Liver (tissue), 9 donors: ENCODE measurements around the gene APOBEC3H. TPM values are rescaled to one million over a fixed set of nuclear protein-coding genes. Genes with fewer than 3 reads are reported as not detected.

Experiments
- DNase-seq: peaks from one replicate; pipeline ENCODE4 v3.0.0-alpha.2; 2017; ENCODE audit warnings: low spot score
- H3K27ac ChIP-seq, 2 donors: one replicate each; pipeline ENCODE4 v1.7.0; 2013; ENCODE audit warnings: inconsistent platforms in 2 of 2, low read length in 2 of 2, control low read depth in 1 of 2, low read depth in 1 of 2, mild to moderate bottlenecking in 1 of 2
- H3K27me3 ChIP-seq, 4 donors: one replicate each; pipeline versions ENCODE4 v1.6.1 to v1.7.0; 2013; ENCODE audit warnings: low read length in 3 of 4, inconsistent platforms in 1 of 4, mild to moderate bottlenecking in 1 of 4, moderate library complexity in 1 of 4; ENCODE audit not compliant: control insufficient read depth in 4 of 4, insufficient read depth in 4 of 4
- H3K36me3 ChIP-seq, 4 donors: one replicate each; pipeline versions ENCODE4 v1.6.1 to v1.7.0; 2013; ENCODE audit warnings: low read length in 3 of 4, mild to moderate bottlenecking in 3 of 4, low read depth in 1 of 4, moderate library complexity in 1 of 4; ENCODE audit not compliant: control insufficient read depth in 4 of 4, insufficient read depth in 3 of 4
- H3K4me1 ChIP-seq, 4 donors: one replicate each; pipeline versions ENCODE4 v1.6.1 to v1.7.0; 2013; ENCODE audit warnings: low read length in 3 of 4, mild to moderate bottlenecking in 3 of 4, moderate library complexity in 1 of 4; ENCODE audit not compliant: control insufficient read depth in 4 of 4, insufficient read depth in 4 of 4
- H3K4me3 ChIP-seq, 3 donors: one replicate each; pipeline versions ENCODE4 v1.6.1 to v1.7.0; 2013; ENCODE audit warnings: low read length in 3 of 3, control low read depth in 1 of 3, low read depth in 1 of 3, mild to moderate bottlenecking in 1 of 3
- H3K9ac ChIP-seq, 2 donors: one replicate each; pipeline ENCODE4 v1.7.0; 2013; ENCODE audit warnings: low read length in 2 of 2, mild to moderate bottlenecking in 2 of 2, moderate library complexity in 2 of 2, control low read depth in 1 of 2, low read depth in 1 of 2
- H3K9me3 ChIP-seq, 4 donors: one replicate each; pipeline versions ENCODE4 v1.6.1 to v1.7.0; 2013; ENCODE audit warnings: low read length in 3 of 4; ENCODE audit not compliant: control insufficient read depth in 4 of 4
- ATF3 ChIP-seq: IDR thresholded peaks from 2 replicates; pipeline ENCODE4 v1.6.1; 2016; ENCODE audit warnings: antibody characterized with exemption
- CTCF ChIP-seq: fragments of 150-350 bp; IDR thresholded peaks from 2 replicates; pipeline ENCODE4 v1.5.1; 2017; ENCODE audit warnings: improper control_type of control experiment, low read depth, low read length; ENCODE audit not compliant: missing input control
- EGR1 ChIP-seq, 2 donors: IDR thresholded peaks; 2 replicates each; pipeline ENCODE4 v1.6.1; 2016 to 2018; ENCODE audit warnings: antibody characterized with exemption in 2 of 2, low read depth in 2 of 2
- FOXA1 ChIP-seq: IDR thresholded peaks from 2 replicates; pipeline ENCODE4 v1.6.1; 2016; ENCODE audit warnings: antibody characterized with exemption
- FOXA2 ChIP-seq: IDR thresholded peaks from 2 replicates; pipeline ENCODE4 v1.6.1; 2016; ENCODE audit warnings: antibody characterized with exemption
- GABPA ChIP-seq, 2 donors: IDR thresholded peaks in 1 of 2; conservative IDR thresholded peaks in 1 of 2; 2 replicates each; pipeline ENCODE4 v1.6.1; 2016; ENCODE audit warnings: antibody characterized with exemption in 2 of 2, mild to moderate bottlenecking in 1 of 2, moderate library complexity in 1 of 2
- HNF4A ChIP-seq, 2 donors: conservative IDR thresholded peaks; 2 replicates each; pipeline ENCODE4 v1.6.1; 2016; ENCODE audit warnings: antibody characterized with exemption in 2 of 2, mild to moderate bottlenecking in 2 of 2
- HNF4G ChIP-seq: IDR thresholded peaks from 2 replicates; pipeline ENCODE4 v1.6.1; 2016; ENCODE audit warnings: antibody characterized with exemption
- JUND ChIP-seq, 2 donors: IDR thresholded peaks; 2 replicates each; pipeline ENCODE4 v1.6.1; 2016; ENCODE audit warnings: antibody characterized with exemption in 2 of 2
- MAX ChIP-seq: IDR thresholded peaks from 2 replicates; pipeline ENCODE4 v1.6.1; 2016; ENCODE audit warnings: antibody characterized with exemption
- NR2F2 ChIP-seq: IDR thresholded peaks from 2 replicates; pipeline ENCODE4 v1.6.1; 2016; ENCODE audit warnings: antibody characterized with exemption
- RAD21 ChIP-seq, 2 donors: IDR thresholded peaks; 2 replicates each; pipeline ENCODE4 v1.6.1; 2016; ENCODE audit warnings: antibody characterized with exemption in 2 of 2, mild to moderate bottlenecking in 2 of 2
- RXRA ChIP-seq, 2 donors: IDR thresholded peaks; 2 replicates each; pipeline ENCODE4 v1.6.1; 2017 to 2018; ENCODE audit warnings: antibody characterized with exemption in 2 of 2, mild to moderate bottlenecking in 1 of 2
- SP1 ChIP-seq: IDR thresholded peaks from 2 replicates; pipeline ENCODE4 v1.6.1; 2018; ENCODE audit warnings: antibody characterized with exemption, mild to moderate bottlenecking
- TAF1 ChIP-seq: conservative IDR thresholded peaks from 2 replicates; pipeline ENCODE4 v1.6.1; 2016; ENCODE audit warnings: antibody characterized with exemption, mild to moderate bottlenecking
- YY1 ChIP-seq: IDR thresholded peaks from 2 replicates; pipeline ENCODE4 v1.6.1; 2016; ENCODE audit warnings: antibody characterized with exemption, mild to moderate bottlenecking
- ZBTB33 ChIP-seq: IDR thresholded peaks from 2 replicates; pipeline ENCODE4 v1.6.1; 2016; ENCODE audit warnings: antibody characterized with exemption
- WGBS: extraction: QIAGEN DNeasy Blood & Tissue Kit; methylation state at CpG from one replicate; pipeline ENCODE4 v1.1.7; 2013; 5-methylcytosine and 5-hydroxymethylcytosine counted together
- polyA plus RNA-seq, 2 donors: library from polyadenylated mRNA; stranded (reverse) in 1 of 2; unstranded in 1 of 2; fragments of 200-250 nt in 1 of 2; fragments of >200 nt in 1 of 2; fragmentation: Nextera tagmentation in 1 of 2; extraction: Ambion mirVana in 1 of 2; gene quantifications; one replicate each; pipeline versions ENCODE4 v1.2.1 to v1.2.3, GENCODE V29; 2013 to 2015
- total RNA-seq, 2 donors: library from RNA; depleted of rRNA; stranded (reverse); fragments of >200 nt; gene quantifications; one replicate each; pipeline ENCODE4 v1.2.3, GENCODE V29; 2014
- donor health status: healthy.
- donor health status: healthy.
- donor health status: healthy.
- donor health status: healthy.
- donor health status: healthy.

The APOBEC3H gene
- total and polyA plus RNA-seq, 4 donors: 0.25 TPM; not detected in 3

- Histone ChIP-seq H3K27ac (no peak overlapping the region), H3K27me3 (no peaks in the 10 kb centered on the region), H3K36me3 (no peaks in the 10 kb centered on the region), H3K9ac (no peak overlapping the region), H3K9me3 (no peaks in the 10 kb centered on the region), H3K4me3 (no peak overlapping the region), H3K4me1 (no peaks in the 10 kb centered on the region)
- no peak for TF ChIP-seq NR2F2
- no peak for TF ChIP-seq HNF4A (conservative IDR thresholded peaks at IDR 0.05)
- no peak for DNase-seq
- WGBS: 76% methylated on average over 15 of the region's 15 CpGs
These were observed 13.9 kb downstream of the APOBEC3H start for GRCh38 chr22:39110631-39111561.

- DNase-seq: no peak
- Histone ChIP-seq H3K27ac (no peak overlapping the region), H3K4me3 (no peak overlapping the region), H3K4me1 (no peaks in the 10 kb centered on the region), H3K36me3 (no peaks in the 10 kb centered on the region), H3K9me3 (no peaks in the 10 kb centered on the region), H3K9ac (no peak overlapping the region), H3K27me3 (no peaks in the 10 kb centered on the region)
- 29% methylated on average over 6 of the region's 6 CpGs for WGBS
- TF ChIP-seq RAD21 (IDR thresholded peaks at IDR 0.05) (no peak), CTCF (no peak), MAX (no peak), EGR1 (IDR thresholded peaks at IDR 0.05; ENCODE audit: low read depth in 2 of 2) (no peak), SP1 (no peak), YY1 (no peak)
These were observed 17.1 kb downstream of the APOBEC3H start for GRCh38 chr22:39114112-39114511.

GRCh38 chr22:39115570-39115969, 18.5 kb downstream of the APOBEC3H start:
- WGBS: 92% methylated on average over 2 of the region's 2 CpGs
- H3K4me3 ChIP-seq: no peak overlapping the region
- no peaks in the 10 kb centered on the region for H3K27me3 ChIP-seq
- no peak for DNase-seq
- H3K4me1 ChIP-seq: no peaks in the 10 kb centered on the region
- H3K27ac ChIP-seq: no peak overlapping the region
- no peaks in the 10 kb centered on the region for H3K9me3 ChIP-seq
- TF ChIP-seq JUND (IDR thresholded peaks at IDR 0.05) (no peak), FOXA2 (no peak), HNF4A (conservative IDR thresholded peaks at IDR 0.05) (no peak), FOXA1 (no peak), GABPA (IDR thresholded peaks at IDR 0.05 in 1 of 2, conservative IDR thresholded peaks at IDR 0.05 in 1 of 2) (no peak), TAF1 (no peak), YY1 (no peak), ATF3 (no peak), ZBTB33 (no peak), HNF4G (no peak), SP1 (no peak), CTCF (no peak), RXRA (IDR thresholded peaks at IDR 0.05) (no peak)
- no peaks in the 10 kb centered on the region for H3K36me3 ChIP-seq
- H3K9ac ChIP-seq: no peak overlapping the region
